Right lobe of liver (tissue), 4 donors: ENCODE data around the gene ADPRH.

ENCODE experiments used
- POLR2A ChIP-seq: fragments of 450-650 bp; IDR thresholded peaks from one replicate; pipeline ENCODE4 v1.6.1; 2017; ENCODE audit warnings: antibody characterized with exemption, mild to moderate bottlenecking
- TF ChIP-seq, protein P1 (sequence below), 4 donors: fragments of 200-600 bp in 3 of 4; fragments of 450-650 bp in 1 of 4; IDR thresholded peaks; one replicate each; pipeline versions ENCODE4 v1.5.1 to v1.8.0; 2016 to 2022; ENCODE audit warnings: antibody characterized with exemption in 4 of 4, mild to moderate bottlenecking in 2 of 4
- donor health status: DM: no; HTN: no; CAD: no.
- donor health status: DM: no; HTN: no; CAD: no.
- donor health status: DM: no; HTN: yes; CAD: no.

DNA sequence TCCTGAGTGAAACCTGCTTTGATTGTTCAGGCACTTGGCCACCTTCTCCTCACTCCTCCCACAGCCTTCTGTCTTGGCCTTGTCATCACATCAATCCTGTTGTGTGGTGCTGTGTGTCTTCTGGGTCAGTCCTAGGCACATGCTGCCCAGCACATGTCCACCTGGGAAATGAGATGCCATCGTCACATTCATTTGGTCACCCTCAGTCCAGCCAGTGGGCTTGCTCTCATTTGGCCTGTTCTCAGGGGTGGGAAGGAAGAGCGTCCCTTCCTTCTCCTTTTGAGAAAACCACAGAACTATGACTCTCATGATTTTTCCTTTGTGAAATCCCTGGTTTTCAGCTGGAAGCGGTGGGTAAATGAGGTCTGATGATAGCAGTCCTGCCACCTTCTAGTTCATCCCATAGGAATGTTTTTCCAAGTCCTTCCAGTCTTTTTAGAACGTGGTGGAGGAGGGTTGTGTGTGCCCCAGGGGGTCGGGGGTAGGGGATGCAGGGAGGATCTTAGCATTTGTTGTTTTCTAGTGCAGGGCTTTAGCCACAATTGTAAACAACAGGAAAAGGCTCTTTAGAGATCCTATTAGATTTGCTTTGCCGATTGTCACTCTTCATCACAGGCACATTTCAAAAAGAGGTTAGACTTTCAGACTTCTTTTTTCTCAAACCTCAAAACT lies 9.9 kb downstream of the ADPRH start:
- TF ChIP-seq, protein P1, sequence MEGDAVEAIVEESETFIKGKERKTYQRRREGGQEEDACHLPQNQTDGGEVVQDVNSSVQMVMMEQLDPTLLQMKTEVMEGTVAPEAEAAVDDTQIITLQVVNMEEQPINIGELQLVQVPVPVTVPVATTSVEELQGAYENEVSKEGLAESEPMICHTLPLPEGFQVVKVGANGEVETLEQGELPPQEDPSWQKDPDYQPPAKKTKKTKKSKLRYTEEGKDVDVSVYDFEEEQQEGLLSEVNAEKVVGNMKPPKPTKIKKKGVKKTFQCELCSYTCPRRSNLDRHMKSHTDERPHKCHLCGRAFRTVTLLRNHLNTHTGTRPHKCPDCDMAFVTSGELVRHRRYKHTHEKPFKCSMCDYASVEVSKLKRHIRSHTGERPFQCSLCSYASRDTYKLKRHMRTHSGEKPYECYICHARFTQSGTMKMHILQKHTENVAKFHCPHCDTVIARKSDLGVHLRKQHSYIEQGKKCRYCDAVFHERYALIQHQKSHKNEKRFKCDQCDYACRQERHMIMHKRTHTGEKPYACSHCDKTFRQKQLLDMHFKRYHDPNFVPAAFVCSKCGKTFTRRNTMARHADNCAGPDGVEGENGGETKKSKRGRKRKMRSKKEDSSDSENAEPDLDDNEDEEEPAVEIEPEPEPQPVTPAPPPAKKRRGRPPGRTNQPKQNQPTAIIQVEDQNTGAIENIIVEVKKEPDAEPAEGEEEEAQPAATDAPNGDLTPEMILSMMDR (IDR thresholded peaks at IDR 0.05): no peak
- no peak for TF ChIP-seq POLR2A
